Stimulated activated CD4-positive, alpha-beta T cell treated with anti-CD3 and anti-CD28 coated beads, Interleukin-15, amount 100 ng/mL, for 1 hour (primary cell): ENCODE data around the gene LRRC4C.

Experiments used
- DNase-seq, 2 donors: peaks; one replicate each; pipeline ENCODE4 v3.0.0-alpha.2; 2020; ENCODE audit warnings: low read depth in 1 of 2, low spot score in 1 of 2

LRRC4C gene

GRCh38 chr11:41419901-41420300 lies 39.6 kb downstream of the LRRC4C start:
- DNase-seq: no peak

- no peak for DNase-seq
These were observed 44.5 kb downstream of the LRRC4C start for GRCh38 chr11:41414771-41415440.

- no peak for DNase-seq
These were observed 45.6 kb downstream of the LRRC4C start for GRCh38 chr11:41413843-41414242.

GRCh38 chr11:41405812-41406211 lies 53.6 kb downstream of the LRRC4C start:
- DNase-seq: no peak

- DNase-seq: no peak
These were observed 55.3 kb downstream of the LRRC4C start for GRCh38 chr11:41404109-41404508.

- DNase-seq: no peak
These were observed 56.0 kb downstream of the LRRC4C start for GRCh38 chr11:41403458-41403857.

GRCh38 chr11:41400819-41401382 lies 58.6 kb downstream of the LRRC4C start:
- DNase-seq: no peak

- DNase-seq: no peak
These were observed 59.3 kb downstream of the LRRC4C start for GRCh38 chr11:41400124-41400523.

- no peak for DNase-seq
These were observed 60.1 kb downstream of the LRRC4C start for GRCh38 chr11:41399323-41399722.

- no peak for DNase-seq
These were observed 61.3 kb downstream of the LRRC4C start for GRCh38 chr11:41398175-41398574.

GRCh38 chr11:41394521-41395195 lies 64.8 kb downstream of the LRRC4C start:
- DNase-seq: no peak

- no peak for DNase-seq
These were observed 66.9 kb downstream of the LRRC4C start for GRCh38 chr11:41392596-41392995.

GRCh38 chr11:41389623-41390130 lies 69.8 kb downstream of the LRRC4C start:
- DNase-seq: no peak

- DNase-seq: no peak
These were observed 75.1 kb downstream of the LRRC4C start for GRCh38 chr11:41384329-41384728.

GRCh38 chr11:41383768-41384167 lies 75.7 kb downstream of the LRRC4C start:
- DNase-seq: no peak

- DNase-seq: no peak
These were observed 76.5 kb downstream of the LRRC4C start for GRCh38 chr11:41382927-41383326.

- DNase-seq: no peak
These were observed 80.4 kb downstream of the LRRC4C start for GRCh38 chr11:41379084-41379483.

- DNase-seq: no peak
These were observed 81.6 kb downstream of the LRRC4C start for GRCh38 chr11:41377709-41378394.

GRCh38 chr11:41351825-41352224 lies 107.6 kb downstream of the LRRC4C start:
- no peak for DNase-seq

GRCh38 chr11:41346042-41346441 lies 113.4 kb downstream of the LRRC4C start:
- no peak for DNase-seq

- no peak for DNase-seq
These were observed 125.2 kb downstream of the LRRC4C start for GRCh38 chr11:41334007-41334933.
